ENCODE measurements around the gene NR6A1.

- TF ChIP-seq POLR2A (IDR thresholded peaks at IDR 0.05; ENCODE audit: low read depth, low read length) = no peak
- TF ChIP-seq POLR2AphosphoS5 (IDR thresholded peaks at IDR 0.05; ENCODE audit: low read depth, low read length) = no peak
- TF ChIP-seq TAF1 (IDR thresholded peaks at IDR 0.05; ENCODE audit: borderline replicate concordance, low read depth, low read length) = no peak
Observed at GRCh38 chr9:124483481-124483880, 287.6 kb downstream of the NR6A1 start.

Data from GM12892 (cell line).